Dermis blood vessel endothelial cell (primary cell): ENCODE measurements around the gene C6orf89. TPM values are rescaled to one million over a fixed set of nuclear protein-coding genes. Genes with fewer than 3 reads are reported as not detected.
"Not testable (repeated sequence)": the region's sequence is repeated elsewhere in the genome, so short reads cannot be mapped to it uniquely, and the experiment has no call there.

Experiments used
- DNase-seq: peaks from one replicate; pipeline ENCODE4 v3.0.0; 2010
- total RNA-seq: library from RNA; depleted of rRNA; stranded (reverse); fragments of >200 nt; gene quantifications from 2 replicates; pipeline ENCODE4 v1.2.3, GENCODE V29; 2014

The C6orf89 gene
- total RNA-seq, 1 donor from 2014 or later, result 27.7 TPM

DNA sequence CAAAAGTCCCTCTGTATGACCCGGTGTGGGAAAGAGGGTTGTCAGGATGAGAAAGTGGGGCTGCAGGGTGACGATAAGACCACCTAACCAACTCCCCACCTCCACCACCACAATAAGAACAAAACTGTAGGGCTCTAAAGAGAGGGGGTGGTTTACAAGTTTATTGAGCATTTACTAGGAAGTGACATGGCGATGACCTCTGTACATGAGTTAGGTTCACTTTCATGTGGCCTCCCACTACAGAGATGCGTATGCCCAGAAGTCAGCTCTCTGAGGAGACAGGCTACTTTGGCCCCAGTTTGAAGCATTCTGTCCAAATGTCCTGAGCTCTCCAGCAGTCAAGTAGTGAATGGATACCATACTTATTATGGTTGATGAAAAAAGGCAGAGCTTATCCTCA, 40.1 kb downstream of the C6orf89 start:
- DNase-seq, result no peak

DNA sequence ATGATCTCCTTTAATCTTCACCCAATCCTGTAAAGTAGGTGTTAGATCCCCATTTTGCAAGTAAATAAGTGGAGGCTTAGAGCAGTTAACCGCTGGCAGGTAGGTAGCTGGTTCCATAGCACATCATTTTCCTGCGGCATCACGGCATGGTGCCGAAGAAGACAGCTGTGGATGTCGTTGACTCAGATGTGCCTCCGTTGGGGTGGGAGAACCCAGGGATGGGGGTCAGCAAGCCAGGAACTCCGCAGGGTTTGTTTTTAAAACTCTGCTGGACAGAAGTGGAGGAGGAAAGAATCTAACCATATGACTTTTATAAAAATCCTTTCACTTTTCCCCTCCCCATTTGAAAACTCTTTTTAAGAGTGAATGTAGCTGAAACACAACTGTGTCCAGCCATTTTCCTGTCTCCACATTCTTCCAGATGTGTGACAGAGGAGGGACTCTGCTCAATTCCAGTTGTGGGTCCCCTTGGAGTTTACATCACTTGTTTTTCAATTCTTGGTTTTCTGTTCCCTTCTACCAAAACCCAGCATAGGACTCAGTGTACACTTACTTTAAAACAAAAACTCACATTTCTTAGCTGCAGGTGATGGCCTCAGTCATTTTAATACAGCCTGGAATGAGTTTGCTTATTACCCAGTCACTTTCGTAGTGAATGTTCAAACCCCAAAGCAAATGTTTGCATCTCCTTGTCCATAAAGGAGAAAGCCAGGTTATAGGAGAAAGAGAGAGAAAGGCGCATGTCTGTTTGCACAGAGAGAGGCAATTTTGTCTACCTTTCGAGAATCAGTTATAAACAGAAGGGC, 41.2 kb downstream of the C6orf89 start:
- DNase-seq, result no peak

DNA sequence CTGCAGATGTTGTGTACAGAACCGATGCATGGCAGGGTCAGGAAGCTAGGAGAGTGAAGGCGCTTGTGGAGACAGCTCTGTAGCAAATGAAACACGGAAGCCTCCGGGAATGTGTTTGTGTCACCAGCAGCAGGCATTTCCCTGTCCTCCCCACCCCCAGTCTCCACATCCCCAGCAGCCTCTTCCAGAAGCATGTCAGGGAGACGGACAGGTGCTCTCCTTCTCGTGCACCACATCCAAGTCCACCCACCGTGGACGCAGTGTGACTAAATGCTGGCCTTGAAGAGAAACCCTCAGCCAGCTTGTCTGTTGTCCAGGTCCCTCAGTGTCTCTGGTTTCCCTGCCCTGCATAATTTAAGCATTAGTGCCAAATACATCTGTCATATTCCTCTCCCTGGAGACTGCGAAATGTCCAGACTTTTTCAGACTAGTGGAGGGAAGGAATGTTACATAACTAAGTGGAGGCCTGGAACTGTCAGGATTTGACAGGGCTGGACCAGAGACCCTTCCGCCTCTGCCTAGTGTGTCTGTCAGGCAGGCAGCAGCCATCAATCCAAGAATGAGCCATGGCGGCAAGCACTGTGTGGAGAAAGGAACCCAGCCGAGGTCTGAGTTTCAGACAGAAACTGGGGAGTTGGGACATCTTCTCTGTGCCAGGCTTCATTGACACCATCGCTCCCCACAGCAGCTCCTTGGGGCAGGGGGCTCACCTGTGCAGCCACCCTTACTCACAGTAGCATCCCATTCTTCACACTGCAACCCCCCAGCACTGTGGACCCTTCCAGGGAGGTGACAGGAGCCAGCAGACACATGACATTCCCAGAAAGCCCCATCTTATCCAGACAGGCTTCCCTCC, 42.2 kb downstream of the C6orf89 start:
- DNase-seq, result no peak

DNA sequence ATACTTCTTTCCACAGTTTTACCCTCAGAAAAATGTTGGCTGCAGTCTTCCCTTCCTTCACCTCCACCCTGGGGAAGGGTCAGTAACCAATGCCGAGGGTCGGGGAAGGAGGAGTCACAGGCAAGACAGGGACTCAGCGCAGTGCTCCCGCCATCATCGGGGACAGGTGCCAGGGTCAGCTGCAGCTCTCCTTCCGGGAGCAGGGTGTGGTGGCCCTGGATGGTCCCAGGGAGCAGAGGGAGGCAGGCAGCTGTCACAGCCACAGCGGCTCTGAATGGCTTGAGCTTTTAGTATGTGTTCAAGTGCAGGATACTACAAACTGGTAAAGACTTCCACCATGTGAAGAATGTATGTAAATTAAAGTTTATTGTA, 42.8 kb downstream of the C6orf89 start:
- DNase-seq, result no peak

DNA sequence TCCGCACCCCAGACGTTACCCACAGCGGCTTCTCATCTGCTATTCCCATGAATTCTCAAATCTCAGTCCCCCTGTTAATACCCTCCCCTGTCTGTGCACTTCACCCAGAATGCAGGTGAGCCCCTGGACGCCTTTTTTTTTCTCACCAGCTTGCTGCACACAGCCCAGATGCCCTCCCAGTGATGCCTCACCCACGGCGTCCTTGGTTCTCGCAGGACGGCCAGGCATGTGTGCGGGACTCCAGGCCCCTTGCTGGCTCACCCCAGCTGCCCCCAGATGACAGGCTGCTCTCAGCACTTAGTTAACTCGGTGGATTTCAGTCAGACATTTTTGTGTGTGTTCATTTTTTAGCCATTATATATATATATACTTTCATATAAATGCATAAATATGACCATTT, 43.4 kb downstream of the C6orf89 start:
- no peak for DNase-seq

DNA sequence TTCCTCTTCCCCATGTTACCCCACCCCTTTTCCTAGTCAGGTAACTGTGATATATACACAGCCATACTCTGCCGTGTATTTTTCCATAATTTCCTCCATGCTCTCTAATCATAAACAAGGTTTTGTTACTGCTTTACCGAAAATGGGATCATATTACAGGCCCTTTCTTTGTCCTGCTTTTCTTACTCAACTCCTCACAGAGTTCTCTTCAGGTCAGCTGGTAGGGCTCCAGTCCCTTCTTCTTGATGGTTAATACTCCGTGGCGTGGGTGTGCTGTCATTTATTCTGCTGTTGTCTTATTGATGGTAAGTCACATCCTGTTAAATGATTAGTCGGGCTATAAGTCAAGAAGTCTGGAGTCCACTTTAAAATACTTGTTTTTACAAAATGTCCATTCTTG, 43.9 kb downstream of the C6orf89 start:
- peak; percentile 20 for DNase-seq

DNA sequence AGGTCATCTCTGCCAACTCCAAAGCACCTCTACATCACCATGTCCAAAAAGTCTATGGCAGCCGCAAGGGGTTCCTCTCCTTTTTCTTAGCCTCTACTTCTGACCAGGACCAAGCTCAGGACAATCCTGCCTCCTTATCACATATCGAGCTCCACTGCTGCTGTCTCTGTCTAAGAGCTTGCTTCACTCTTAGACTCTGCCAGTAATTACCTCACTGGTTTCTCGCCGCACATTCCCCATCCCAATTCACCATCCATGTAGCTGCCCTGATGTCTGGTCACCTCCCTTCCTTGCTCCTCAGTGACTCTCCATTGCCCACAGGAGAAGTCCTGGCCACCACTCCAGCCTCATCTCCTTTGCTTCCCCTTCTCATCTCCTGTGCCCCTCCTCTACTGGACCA, 44.7 kb downstream of the C6orf89 start:
- DNase-seq, result no peak

DNA sequence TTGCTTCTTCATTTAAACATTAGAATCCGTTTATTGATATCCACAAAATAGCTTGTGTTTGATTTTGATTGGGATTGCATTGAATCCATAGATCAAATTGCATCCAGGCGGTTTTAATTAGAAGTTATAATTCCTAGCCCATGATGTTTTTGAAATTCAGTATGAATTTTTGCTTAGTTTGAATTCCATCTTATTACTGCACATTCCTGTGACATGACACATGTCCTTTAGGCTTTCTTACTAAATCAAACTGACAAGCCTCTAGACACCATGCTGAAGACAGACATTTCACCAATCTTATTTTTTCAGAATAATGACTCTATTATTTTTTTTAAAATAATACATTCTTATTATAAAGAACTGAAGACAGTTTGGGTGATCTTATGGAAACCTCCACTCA, 47.4 kb downstream of the C6orf89 start:
- DNase-seq, result no peak

DNA sequence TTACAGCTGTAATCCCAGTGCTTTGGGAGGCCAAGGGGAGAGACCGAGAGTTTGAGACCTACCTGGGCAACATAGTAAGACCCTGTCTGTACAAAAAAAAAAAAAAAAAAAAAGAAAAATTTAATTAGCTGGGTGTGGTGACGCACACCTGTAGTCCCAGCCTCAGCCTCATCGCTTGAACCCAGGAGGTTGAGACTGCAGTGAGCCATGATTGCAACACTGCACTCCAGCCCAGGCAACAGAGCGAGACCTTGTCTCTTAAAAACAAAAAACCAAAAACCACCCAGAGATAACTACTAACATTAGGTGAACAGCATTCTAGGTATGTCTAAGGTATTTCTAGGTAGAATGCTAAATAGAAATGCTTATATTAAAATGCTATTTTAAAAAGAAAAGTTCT, 47.8 kb downstream of the C6orf89 start:
- no peak for DNase-seq

DNA sequence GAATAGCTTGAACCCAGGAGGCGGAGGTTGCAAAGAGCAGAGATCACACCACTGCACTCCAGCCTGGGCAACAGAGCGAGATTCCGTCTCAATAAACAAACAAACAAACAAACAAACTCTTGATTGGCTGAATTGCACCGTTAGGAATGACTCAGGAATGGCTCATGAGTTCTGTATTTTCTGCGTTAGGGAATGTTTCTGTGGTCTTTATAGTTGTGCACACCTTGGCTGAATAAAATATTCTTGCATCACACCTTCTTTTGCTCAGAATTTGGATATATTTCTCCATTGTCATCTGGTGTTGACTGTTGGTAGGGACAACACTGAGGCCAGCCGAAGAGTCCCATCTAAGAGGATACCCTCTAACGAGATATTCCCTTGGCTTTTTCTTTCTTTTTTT, 49.1 kb downstream of the C6orf89 start:
- DNase-seq, result no peak

DNA sequence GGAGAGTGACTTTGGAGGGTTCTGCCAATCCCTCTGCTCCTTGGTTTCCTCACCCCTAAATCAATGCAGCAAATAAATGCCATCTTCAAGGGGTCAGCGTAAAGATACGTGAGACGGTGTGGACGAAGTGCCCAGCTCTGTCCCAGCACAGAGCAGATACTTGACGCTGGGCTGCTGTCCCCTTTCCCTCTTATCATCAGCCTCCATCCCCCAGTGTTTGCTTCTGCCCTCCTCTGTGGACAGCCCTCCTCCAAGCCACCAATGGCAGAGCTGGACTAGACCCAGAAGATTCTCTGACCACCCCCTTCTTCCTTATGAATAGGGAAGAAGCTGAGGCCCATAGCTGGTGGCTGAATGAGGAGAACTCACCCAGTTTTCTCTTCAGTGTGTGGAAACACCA, 51.1 kb downstream of the C6orf89 start:
- no peak for DNase-seq

DNA sequence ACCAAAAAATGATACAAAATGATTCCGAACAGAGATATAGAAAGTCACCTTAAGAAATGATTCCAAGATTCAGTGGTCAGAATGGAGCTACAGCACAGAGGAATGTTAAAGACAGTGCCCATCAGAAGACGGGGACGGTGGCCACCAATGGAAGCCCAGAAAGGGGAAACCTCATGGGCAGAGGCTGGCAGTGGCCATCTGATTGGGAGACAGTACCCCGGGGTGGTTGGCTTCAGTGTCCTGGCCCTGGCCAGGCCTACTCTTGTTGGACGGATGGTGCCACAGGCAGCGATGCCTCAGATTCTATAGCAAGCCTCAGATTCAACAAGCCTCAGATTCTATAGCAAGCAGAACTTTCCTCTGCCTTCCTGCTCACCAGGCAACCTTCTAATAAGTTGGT, 52.1 kb downstream of the C6orf89 start:
- DNase-seq, result no peak

DNA sequence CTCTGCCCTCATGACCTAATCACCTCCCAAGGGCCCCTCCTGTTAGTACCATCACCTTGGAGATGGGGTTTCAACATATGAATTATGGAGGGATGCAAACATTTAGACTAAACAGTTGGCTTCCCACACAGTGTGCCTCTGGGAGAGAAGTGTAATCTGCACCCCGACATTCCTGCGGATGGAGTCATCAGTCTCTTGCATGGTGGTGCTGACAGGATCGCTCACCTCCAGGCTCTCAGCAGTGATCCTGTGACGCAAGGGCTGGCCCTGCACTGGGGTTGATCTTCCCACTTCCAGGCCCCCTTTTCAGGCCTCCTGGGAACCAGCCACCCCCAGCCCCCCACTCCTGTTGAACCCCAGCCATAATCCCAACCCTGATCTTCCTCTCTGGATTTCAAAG, 52.8 kb downstream of the C6orf89 start:
- DNase-seq, result no peak

DNA sequence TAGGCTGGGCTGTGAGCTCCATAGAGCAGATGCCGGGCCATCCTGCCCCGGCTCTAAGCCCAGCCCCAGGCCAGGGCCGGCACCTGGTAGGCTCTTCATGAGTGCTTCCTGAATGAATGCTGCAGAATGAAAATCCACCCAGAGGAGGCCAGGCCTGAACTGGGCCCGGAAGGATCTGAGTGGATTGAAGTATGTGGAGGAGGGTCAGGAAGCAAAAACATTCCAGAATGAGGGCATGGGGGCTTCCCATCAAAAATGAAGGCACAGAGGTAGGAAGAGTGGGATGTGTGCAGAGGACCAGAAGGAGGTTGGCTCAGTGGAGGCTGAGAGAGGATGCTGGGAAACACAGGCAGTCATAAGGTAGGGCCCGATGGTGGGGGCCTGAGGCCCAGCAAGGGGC, 53.3 kb downstream of the C6orf89 start:
- not testable (repeated sequence) for DNase-seq

DNA sequence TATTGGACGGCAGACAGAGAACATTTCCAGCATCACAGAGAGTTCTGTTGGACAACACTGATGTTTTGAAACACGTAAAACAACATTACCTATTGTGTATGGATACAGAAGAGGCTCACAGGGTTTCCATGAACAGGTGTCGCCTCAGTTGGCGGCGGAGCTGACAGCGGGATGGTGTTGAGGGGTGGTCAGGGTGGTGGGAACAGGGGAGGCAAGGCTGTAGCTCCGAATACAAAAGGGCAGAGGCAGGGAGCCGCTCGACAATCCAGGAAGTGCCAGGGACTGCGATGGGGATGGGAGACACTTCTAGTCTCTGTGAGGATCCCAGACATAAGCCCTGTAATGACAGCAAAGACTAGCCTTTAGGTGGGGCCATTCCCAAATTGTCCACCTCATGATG, 54.3 kb downstream of the C6orf89 start:
- DNase-seq, result no peak

DNA sequence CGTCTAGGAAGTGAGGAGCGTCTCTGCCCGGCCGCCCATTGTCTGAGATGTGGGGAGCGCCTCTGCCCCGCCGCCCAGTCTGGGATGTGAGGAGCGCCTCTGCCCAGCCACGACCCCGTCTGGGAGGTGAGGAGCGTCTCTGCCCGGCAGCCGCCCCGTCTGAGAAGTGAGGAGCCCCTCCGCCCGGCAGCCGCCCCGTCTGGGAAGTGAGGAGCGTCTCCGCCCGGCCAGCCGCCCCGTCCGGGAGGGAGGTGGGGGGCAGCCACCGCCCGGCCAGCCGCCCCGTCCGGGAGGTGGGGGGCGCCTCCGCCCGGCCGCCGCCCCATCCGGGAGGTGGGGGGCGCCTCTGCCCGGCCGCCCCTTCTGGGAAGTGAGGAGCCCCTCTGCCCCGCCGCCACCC, 55.8 kb downstream of the C6orf89 start:
- not testable (repeated sequence) for DNase-seq

DNA sequence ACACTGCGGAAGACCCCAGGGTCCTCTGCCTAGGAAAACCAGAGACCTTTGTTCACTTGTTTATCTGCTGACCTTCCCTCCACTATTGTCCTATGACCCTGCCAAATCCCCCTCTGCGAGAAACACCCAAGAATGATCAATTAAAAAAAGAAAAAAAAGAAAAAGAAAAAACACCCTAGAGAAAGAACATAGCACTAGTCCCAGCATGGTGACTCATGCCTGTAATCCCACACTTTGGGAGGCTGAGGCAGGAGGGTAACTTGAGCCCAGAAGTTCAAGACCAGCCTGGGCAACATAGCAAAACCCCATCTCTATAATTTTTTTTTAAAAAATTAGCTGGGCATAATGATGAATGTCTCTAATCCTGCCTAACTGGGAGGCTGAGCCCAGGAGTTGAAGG, 56.6 kb downstream of the C6orf89 start:
- not testable (repeated sequence) for DNase-seq

DNA sequence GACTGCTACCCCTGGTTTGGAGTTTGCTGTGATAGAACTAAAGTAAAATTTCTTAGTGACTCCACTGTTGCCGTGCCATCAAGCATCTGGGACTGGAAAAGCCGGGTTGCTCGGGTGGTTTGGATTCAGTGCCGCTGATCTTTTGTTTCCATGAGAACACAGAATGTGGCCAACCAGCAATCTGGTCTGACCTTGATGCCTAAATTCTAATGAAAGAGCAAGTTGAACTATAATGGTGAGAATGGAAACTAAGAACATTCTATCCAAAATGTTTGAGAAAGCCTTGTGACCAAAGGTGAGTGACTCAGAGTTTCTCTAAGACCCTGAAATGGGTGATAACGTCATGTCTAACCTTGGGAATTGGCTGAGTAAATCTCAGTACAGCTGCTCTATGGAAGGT, 58.9 kb downstream of the C6orf89 start:
- no peak for DNase-seq

DNA sequence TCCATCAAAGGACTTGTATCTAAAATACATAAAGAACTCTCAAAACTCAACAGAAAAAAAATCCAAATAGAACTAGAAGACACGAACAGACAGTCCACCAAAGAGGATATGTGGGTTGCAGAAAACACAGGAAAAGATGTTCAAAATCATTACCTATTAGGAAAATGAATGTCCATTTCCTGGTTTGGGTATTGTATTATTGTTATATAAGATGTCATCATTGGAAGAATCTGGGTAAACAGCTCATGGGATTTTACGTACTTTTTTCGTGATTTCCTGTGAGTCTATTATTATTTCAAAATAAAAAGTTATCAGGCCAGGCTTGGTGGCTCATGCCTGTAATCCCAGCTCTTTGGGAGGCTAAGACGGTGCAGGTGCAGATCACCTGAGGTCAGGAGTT, 59.5 kb downstream of the C6orf89 start:
- no peak for DNase-seq

DNA sequence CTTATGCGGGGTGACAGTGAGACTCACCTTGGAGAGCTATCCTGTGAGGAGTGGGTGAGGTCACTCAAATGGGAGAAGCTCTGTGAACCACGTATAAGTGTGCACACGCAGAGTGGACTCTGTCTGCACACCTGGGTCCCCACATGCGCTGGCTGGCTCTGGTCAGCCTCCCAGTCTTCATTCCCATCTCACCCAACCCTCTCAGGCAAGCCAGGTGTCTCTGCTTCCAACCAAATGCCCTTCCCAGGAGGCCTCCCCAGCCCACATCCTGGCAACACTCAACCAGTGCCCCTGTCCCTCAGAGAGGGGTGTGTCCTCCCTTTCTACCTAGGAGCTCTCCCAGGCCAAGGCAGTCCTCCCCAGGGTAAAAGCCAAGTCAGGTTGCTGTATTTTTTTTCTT, 60.8 kb downstream of the C6orf89 start:
- no peak for DNase-seq

DNA sequence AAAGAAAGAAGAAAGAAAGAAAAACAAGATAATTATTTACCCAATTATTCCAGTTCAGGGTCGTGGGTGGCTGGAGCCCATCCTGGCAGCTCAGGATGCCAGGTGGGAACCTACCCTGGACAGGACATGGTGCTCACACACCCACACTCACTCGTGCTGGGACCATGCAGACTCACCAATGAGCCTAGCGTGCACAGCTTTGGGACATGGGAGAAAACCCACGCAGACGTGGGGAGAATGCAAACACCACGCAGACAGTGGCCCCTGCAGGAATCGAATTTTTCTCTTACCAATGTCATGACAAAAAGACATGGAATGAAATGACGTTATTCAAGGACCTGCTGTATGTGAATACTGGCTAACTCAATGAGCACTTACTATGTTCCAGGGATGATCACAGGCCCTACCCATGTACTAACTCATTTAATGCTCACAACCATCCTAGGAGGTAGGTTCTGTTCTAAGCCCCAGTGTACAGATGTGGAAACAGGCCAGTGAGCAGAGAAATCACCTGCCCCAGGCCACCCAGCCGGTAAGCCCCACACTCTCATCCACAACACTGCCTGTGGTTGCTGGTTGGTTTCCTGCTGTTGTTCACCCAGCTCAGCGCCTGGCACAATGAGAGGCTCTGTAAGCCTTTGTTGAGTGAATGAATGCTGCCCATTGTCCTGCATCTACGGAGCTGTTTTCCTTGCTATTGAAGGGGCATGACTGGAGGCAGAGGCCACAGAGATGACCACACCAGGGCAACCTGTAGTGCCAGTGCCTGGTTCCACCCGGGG, 62.0 kb downstream of the C6orf89 start:
- peak; percentile 26 for DNase-seq

DNA sequence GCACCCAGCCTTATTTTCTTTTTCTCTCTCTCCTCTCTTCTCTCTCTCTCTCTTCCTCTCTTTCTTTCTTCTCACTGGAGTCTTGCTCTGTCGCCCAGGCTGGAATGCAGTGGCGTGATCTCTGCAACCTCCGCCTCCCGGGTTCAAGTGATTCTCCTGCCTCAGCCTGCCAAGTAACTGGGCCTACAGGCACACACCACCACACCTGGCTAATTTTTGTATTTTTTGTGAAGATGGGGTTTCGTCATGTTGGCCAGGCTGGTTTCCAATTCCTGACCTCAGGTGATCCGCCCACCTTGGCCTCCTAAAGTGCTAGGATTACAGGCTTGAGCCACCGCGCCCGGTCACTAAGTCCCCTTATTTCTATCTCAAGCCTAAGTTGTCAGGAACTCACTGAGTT, 63.3 kb downstream of the C6orf89 start:
- DNase-seq, result not testable (repeated sequence)

DNA sequence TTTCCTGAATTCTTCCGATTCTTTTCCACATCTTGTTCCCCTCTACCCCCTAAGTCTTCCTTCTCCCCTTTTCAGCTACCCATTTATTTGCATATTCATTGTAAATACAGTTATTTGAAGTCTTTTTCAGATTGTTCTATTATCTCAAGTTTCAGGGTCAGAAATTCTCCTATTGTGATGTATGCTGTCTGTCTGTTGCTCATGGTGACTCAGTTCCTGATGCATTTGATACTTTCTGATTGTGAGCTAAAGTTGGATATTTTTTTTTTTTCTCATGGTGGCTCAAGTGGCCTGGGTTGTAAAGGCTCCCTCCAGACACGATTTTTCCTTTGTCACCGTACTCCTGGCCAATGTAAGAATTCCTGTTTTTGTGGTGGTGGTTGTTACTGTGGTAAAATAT, 63.9 kb downstream of the C6orf89 start:
- DNase-seq, result peak; percentile 87

DNA sequence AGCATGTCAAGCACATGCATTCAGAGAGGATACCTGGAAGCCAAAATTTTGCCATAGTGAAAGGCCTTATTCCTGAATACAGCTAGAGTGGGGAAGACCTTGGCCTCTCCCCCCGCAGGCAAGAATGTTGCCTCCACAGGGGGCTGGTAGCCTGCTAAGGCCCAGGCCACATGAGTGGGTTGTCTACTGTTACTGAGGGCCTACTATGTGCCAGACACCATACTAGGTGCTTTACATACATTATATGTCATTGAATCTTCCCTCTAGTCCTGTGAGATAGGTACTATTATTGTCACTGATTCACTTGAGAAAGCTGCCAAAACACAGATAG, 68.1 kb downstream of the C6orf89 start:
- DNase-seq, result no peak
